Gastrocnemius medialis (tissue), 4 donors: ENCODE results near the gene ECM2.

Source experiments
- POLR2A ChIP-seq, 2 donors: fragments of 450-650 bp; IDR thresholded peaks; one replicate each; pipeline ENCODE4 v1.6.1; 2017; ENCODE audit warnings: antibody characterized with exemption in 2 of 2, mild to moderate bottlenecking in 2 of 2, moderate library complexity in 2 of 2
- TF ChIP-seq, protein P1 (sequence below), 5 experiments: fragments of 450-650 bp in 3 of 5; fragments of 200-600 bp in 2 of 5; sonication (generic) in 2 of 5; IDR thresholded peaks in 4 of 5; conservative IDR thresholded peaks in 1 of 5; 1 replicate in 4 of 5; 2 replicates in 1 of 5; pipeline ENCODE4 v1.5.1; 2016 to 2019; ENCODE audit warnings: antibody characterized with exemption in 5 of 5, mild to moderate bottlenecking in 3 of 5, moderate library complexity in 3 of 5

DNA sequence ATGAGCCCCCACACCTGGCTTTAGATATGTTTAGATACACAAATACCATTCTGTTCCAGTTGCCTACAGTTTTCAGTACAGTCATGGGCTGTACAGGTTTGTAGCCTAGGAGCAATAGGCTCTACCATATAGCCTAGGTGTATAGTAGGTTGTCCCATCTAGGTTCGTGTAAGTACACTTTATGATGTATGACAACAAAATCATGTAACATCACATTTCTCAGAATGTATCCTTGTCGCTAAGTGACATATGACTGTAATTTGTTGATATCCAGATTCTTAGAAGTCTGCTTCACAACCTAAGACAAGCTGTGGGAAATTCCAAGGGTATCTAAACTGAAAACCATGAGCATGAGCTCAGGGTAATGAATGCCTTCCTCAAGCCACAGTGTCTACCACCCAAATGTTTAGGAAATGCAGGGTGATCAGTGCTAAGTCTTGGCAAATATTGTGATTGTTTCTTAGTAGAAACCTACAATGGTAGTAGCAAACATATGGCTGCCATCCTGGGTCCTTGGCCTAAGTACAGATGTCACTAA lies 8.4 kb downstream of the ECM2 start:
- TF ChIP-seq, protein P1, sequence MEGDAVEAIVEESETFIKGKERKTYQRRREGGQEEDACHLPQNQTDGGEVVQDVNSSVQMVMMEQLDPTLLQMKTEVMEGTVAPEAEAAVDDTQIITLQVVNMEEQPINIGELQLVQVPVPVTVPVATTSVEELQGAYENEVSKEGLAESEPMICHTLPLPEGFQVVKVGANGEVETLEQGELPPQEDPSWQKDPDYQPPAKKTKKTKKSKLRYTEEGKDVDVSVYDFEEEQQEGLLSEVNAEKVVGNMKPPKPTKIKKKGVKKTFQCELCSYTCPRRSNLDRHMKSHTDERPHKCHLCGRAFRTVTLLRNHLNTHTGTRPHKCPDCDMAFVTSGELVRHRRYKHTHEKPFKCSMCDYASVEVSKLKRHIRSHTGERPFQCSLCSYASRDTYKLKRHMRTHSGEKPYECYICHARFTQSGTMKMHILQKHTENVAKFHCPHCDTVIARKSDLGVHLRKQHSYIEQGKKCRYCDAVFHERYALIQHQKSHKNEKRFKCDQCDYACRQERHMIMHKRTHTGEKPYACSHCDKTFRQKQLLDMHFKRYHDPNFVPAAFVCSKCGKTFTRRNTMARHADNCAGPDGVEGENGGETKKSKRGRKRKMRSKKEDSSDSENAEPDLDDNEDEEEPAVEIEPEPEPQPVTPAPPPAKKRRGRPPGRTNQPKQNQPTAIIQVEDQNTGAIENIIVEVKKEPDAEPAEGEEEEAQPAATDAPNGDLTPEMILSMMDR (IDR thresholded peaks at IDR 0.05 in 4 of 5, conservative IDR thresholded peaks at IDR 0.05 in 1 of 5): no peak
- no peak for TF ChIP-seq POLR2A (IDR thresholded peaks at IDR 0.05)
